ENCODE data around the gene CNIH2. TPM values are rescaled to one million over a fixed set of nuclear protein-coding genes. Genes with fewer than 3 reads are reported as not detected.

Gene CNIH2
- total RNA-seq, 1 experiment from 2014 or later, result 1.3 TPM

DNA sequence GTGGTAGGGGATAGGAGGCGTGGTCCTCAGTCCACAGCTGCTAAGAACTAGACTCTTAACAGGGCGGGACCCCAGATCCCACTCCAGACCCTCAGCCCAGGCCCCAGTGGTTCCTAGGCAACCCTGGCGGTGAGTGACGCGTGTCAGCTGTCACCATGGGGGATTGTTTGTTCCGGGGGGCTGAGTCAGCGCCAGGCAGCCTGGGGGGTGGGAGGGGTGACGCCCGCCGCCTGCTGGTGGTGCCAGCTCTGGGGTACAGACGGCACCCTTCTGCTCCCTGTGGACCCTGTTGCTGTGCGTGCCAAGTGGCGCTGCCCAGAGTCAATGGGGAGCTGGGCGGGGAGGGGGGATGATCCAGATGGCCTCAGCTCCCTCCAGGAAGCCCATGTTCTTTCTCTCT, 2.5 kb downstream of the CNIH2 start:
- DNase-seq (ENCODE audit: low read depth, low spot score) (no peak), ATAC-seq (no peak)
- Histone ChIP-seq H3K4me1 (ENCODE audit: control insufficient read depth in 1 of 2, insufficient read depth in 2 of 2, low read length in 2 of 2) (peaks cover 0 to 26% of the 10 kb centered on the region in 2 experiments; a peak in 2 of 4 replicates), H3K27ac (ENCODE audit: low read depth, low read length) (no peak overlapping the region), H2AFZ (ENCODE audit: low read depth, low read length, poor library complexity, severe bottlenecking) (no peak overlapping the region), H3K9me3 (ENCODE audit: control insufficient read depth in 1 of 2, insufficient read depth in 1 of 2, low read depth in 1 of 2, low read length in 2 of 2) (no peaks in the 10 kb centered on the region), H3K9me2 (ENCODE audit: insufficient read depth) (no peaks in the 10 kb centered on the region), H3K9ac (ENCODE audit: low read length) (no peak overlapping the region), H3K27me3 (ENCODE audit: insufficient read depth, low read length) (no peaks in the 10 kb centered on the region), H3K4me3 (replicated peaks in 1 of 2; ENCODE audit: low read depth in 1 of 2, low read length in 2 of 2) (no peak overlapping the region), H3K36me3 (ENCODE audit: control insufficient read depth in 1 of 2, insufficient read depth in 2 of 2, low read length in 2 of 2) (no peaks in the 10 kb centered on the region; a peak in 1 of 4 replicates), H3K79me2 (ENCODE audit: insufficient read depth, low read length) (no peaks in the 10 kb centered on the region), H4K20me1 (ENCODE audit: insufficient read depth) (no peaks in the 10 kb centered on the region), H3K4me2 (ENCODE audit: low read length) (no peak overlapping the region)
- ChIA-PET POLR2A (interaction anchor here (1.4 kb wide), 1 partner anchor 9 kb away, joined by 5 read pairs; the partner anchor contains the start of gene YIF1A), CTCF (no interaction called here), RAD21 (ENCODE audit: low non-redundant PET in 1 of 2, low total read pairs in 2 of 2, uncharacterized antibody in 2 of 2, unreplicated experiment in 2 of 2) (no interaction called here)
- BruUV-seq (replicated peaks), result no TSS peak
- intact Hi-C loops (cut with micrococcal nuclease), result no loop called here
- TF ChIP-seq, protein P1, sequence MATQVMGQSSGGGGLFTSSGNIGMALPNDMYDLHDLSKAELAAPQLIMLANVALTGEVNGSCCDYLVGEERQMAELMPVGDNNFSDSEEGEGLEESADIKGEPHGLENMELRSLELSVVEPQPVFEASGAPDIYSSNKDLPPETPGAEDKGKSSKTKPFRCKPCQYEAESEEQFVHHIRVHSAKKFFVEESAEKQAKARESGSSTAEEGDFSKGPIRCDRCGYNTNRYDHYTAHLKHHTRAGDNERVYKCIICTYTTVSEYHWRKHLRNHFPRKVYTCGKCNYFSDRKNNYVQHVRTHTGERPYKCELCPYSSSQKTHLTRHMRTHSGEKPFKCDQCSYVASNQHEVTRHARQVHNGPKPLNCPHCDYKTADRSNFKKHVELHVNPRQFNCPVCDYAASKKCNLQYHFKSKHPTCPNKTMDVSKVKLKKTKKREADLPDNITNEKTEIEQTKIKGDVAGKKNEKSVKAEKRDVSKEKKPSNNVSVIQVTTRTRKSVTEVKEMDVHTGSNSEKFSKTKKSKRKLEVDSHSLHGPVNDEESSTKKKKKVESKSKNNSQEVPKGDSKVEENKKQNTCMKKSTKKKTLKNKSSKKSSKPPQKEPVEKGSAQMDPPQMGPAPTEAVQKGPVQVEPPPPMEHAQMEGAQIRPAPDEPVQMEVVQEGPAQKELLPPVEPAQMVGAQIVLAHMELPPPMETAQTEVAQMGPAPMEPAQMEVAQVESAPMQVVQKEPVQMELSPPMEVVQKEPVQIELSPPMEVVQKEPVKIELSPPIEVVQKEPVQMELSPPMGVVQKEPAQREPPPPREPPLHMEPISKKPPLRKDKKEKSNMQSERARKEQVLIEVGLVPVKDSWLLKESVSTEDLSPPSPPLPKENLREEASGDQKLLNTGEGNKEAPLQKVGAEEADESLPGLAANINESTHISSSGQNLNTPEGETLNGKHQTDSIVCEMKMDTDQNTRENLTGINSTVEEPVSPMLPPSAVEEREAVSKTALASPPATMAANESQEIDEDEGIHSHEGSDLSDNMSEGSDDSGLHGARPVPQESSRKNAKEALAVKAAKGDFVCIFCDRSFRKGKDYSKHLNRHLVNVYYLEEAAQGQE (IDR thresholded peaks at IDR 0.05; ENCODE audit: low read depth), result no peak
- TF ChIP-seq CTCF (IDR thresholded peaks at IDR 0.05 in 2 of 3, conservative IDR thresholded peaks at IDR 0.05 in 1 of 3; ENCODE audit: borderline replicate concordance in 1 of 3, insufficient read depth in 1 of 3, low read depth in 2 of 3, low read length in 2 of 3) (no peak), EZH2 (IDR thresholded peaks at IDR 0.05) (no peak), SIN3A (IDR thresholded peaks at IDR 0.05; ENCODE audit: low read depth) (no peak), ZFX (IDR thresholded peaks at IDR 0.05) (no peak), FOSL1 (IDR thresholded peaks at IDR 0.05; ENCODE audit: low read depth) (no peak), SP1 (IDR thresholded peaks at IDR 0.05; ENCODE audit: low read depth) (no peak), EGR1 (IDR thresholded peaks at IDR 0.05; ENCODE audit: low read depth) (no peak), ELF1 (IDR thresholded peaks at IDR 0.05; ENCODE audit: borderline replicate concordance, low read depth) (no peak), POLR2A (IDR thresholded peaks at IDR 0.05; ENCODE audit: borderline replicate concordance, extremely low read depth, insufficient read depth, insufficient read length) (no peak), POLR2AphosphoS5 (IDR thresholded peaks at IDR 0.05; ENCODE audit: low read depth, low read length) (no peak), MAX (IDR thresholded peaks at IDR 0.05) (no peak), TCF7L2 (IDR thresholded peaks at IDR 0.05; ENCODE audit: borderline replicate concordance, extremely low read depth, insufficient read depth, insufficient read length) (no peak), YY1 (IDR thresholded peaks at IDR 0.05; ENCODE audit: extremely low read depth, insufficient replicate concordance, low read depth, low read length) (no peak), JUND (IDR thresholded peaks at IDR 0.05) (no peak), ATF3 (IDR thresholded peaks at IDR 0.05) (no peak)
- TF ChIP-seq, protein P2, sequence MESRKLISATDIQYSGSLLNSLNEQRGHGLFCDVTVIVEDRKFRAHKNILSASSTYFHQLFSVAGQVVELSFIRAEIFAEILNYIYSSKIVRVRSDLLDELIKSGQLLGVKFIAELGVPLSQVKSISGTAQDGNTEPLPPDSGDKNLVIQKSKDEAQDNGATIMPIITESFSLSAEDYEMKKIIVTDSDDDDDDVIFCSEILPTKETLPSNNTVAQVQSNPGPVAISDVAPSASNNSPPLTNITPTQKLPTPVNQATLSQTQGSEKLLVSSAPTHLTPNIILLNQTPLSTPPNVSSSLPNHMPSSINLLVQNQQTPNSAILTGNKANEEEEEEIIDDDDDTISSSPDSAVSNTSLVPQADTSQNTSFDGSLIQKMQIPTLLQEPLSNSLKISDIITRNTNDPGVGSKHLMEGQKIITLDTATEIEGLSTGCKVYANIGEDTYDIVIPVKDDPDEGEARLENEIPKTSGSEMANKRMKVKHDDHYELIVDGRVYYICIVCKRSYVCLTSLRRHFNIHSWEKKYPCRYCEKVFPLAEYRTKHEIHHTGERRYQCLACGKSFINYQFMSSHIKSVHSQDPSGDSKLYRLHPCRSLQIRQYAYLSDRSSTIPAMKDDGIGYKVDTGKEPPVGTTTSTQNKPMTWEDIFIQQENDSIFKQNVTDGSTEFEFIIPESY (IDR thresholded peaks at IDR 0.05; ENCODE audit: extremely low read depth, insufficient replicate concordance, low read length), result no peak

Measured in HCT116 (cell line).